Esophagus squamous epithelium (tissue), 4 donors: ENCODE results near the gene COL27A1.

Experiments used
- CTCF ChIP-seq, 6 experiments: fragments of 450-650 bp in 4 of 6; fragments of 200-600 bp in 2 of 6; sonication (generic) in 2 of 6; IDR thresholded peaks; one replicate each; pipeline ENCODE4 v1.5.1; 2016 to 2019; ENCODE audit warnings: antibody characterized with exemption in 6 of 6, mild to moderate bottlenecking in 4 of 6, moderate library complexity in 4 of 6
- POLR2A ChIP-seq, 4 donors: fragments of 450-650 bp; IDR thresholded peaks; one replicate each; pipeline ENCODE4 v1.6.1; 2017; ENCODE audit warnings: antibody characterized with exemption in 4 of 4, mild to moderate bottlenecking in 4 of 4, moderate library complexity in 3 of 4

GRCh38 chr9:114229295-114229694 lies 74.0 kb downstream of the COL27A1 start:
- TF ChIP-seq CTCF (IDR thresholded peaks at IDR 0.05) (no peak), POLR2A (IDR thresholded peaks at IDR 0.05) (no peak)
